B cell (primary cell): ENCODE measurements around the gene CDKAL1. TPM values are rescaled to one million over a fixed set of nuclear protein-coding genes. Genes with fewer than 3 reads are reported as not detected.

Source experiments
- ATAC-seq: fragments of 200-7000 bp; cut with Tn5 transposase; one replicate; pipeline ENCODE4 v1.10.0; 2021; ENCODE audit warnings: low read depth, mild to moderate bottlenecking, moderate number of reproducible peaks, moderate library complexity
- CTCF ChIA-PET: fragments of 350-600 bp; sonication (Branson Sonifier 250); formaldehyde crosslinking; loops from one replicate; lab custom pipeline; 2021; ENCODE audit warnings: antibody characterized with exemption, inconsistent platforms; lab: Charles Lee
- POLR2A ChIA-PET: fragments of 350-600 bp; sonication (Branson Sonifier 250); formaldehyde crosslinking; loops from one replicate; lab custom pipeline; 2021; ENCODE audit warnings: antibody characterized with exemption; lab: Charles Lee
- DNase-seq: peaks from one replicate; pipeline ENCODE4 v3.0.0; 2013
- H2AFZ ChIP-seq: 2 replicates; pipeline ENCODE4 v1.6.1; 2012; ENCODE audit warnings: mild to moderate bottlenecking, low read depth, low read length; ENCODE audit not compliant: insufficient read depth, poor library complexity, severe bottlenecking
- H3K27ac ChIP-seq, 2 donors: 1 replicate in 1 of 2; 2 replicates in 1 of 2; pipeline ENCODE4 v1.5.1; 2012 to 2013; ENCODE audit warnings: low read length in 2 of 2, mild to moderate bottlenecking in 2 of 2, moderate library complexity in 1 of 2
- H3K27me3 ChIP-seq, 4 experiments: fragments of 200-600 bp in 1 of 4; sonication (generic) in 1 of 4; replicated peaks in 1 of 4; 1 replicate in 2 of 4; 2 replicates in 2 of 4; pipeline versions ENCODE4 v1.6.1 to v1.7.0; 2013 to 2016; ENCODE audit warnings: low read length in 3 of 4, mild to moderate bottlenecking in 2 of 4, mixed read lengths in 1 of 4, moderate library complexity in 1 of 4; ENCODE audit not compliant: insufficient read depth in 4 of 4, control insufficient read depth in 3 of 4; ENCODE audit errors: control extremely low read depth in 1 of 4
- H3K36me3 ChIP-seq, 2 experiments: replicated peaks in 1 of 2; 1 replicate in 1 of 2; 2 replicates in 1 of 2; pipeline versions ENCODE4 v1.6.1 to v1.7.1; 2013; ENCODE audit warnings: low read length in 1 of 2; ENCODE audit not compliant: insufficient read depth in 2 of 2, control insufficient read depth in 1 of 2; ENCODE audit errors: control extremely low read depth in 1 of 2, extremely low read depth in 1 of 2
- H3K4me1 ChIP-seq, 2 donors: fragments of 200-600 bp in 1 of 2; sonication (generic) in 1 of 2; 1 replicate in 1 of 2; 2 replicates in 1 of 2; pipeline versions ENCODE4 v1.5.1 to v1.6.1; 2013 to 2017; ENCODE audit warnings: low read length in 2 of 2; ENCODE audit not compliant: control insufficient read depth in 2 of 2, insufficient read depth in 2 of 2
- H3K4me2 ChIP-seq: replicated peaks from 2 replicates; pipeline ENCODE3; 2012; ENCODE audit warnings: mild to moderate bottlenecking, low read depth, low read length; ENCODE audit not compliant: poor library complexity, severe bottlenecking
- H3K4me3 ChIP-seq, 5 experiments: fragments of 200-600 bp in 1 of 5; sonication (generic) in 1 of 5; 1 replicate in 3 of 5; 2 replicates in 2 of 5; pipeline versions ENCODE4 v1.5.1 to v1.7.0; 2011 to 2016; ENCODE audit warnings: low read length in 4 of 5, mild to moderate bottlenecking in 4 of 5, low read depth in 2 of 5, control low read depth in 1 of 5, moderate library complexity in 1 of 5; ENCODE audit not compliant: insufficient read depth in 1 of 5; ENCODE audit errors: control extremely low read depth in 1 of 5, extremely low read depth in 1 of 5
- H3K79me2 ChIP-seq: fragments of 200-600 bp; sonication (generic); one replicate; pipeline ENCODE4 v1.6.0; 2016; ENCODE audit warnings: low read length; ENCODE audit not compliant: control insufficient read depth, insufficient read depth
- H3K9ac ChIP-seq: fragments of 200-600 bp; sonication (generic); 2 replicates; pipeline ENCODE4 v1.6.1; 2017; ENCODE audit warnings: mild to moderate bottlenecking, low read length, moderate library complexity
- H3K9me3 ChIP-seq, 3 donors: one replicate each; pipeline versions ENCODE4 v1.6.1 to v1.7.1; 2013; ENCODE audit warnings: low read length in 2 of 3; ENCODE audit not compliant: control insufficient read depth in 2 of 3, insufficient read depth in 1 of 3; ENCODE audit errors: control extremely low read depth in 1 of 3
- H4K20me1 ChIP-seq: 2 replicates; pipeline ENCODE4 v1.6.0; 2012; ENCODE audit warnings: mild to moderate bottlenecking, low read length; ENCODE audit not compliant: insufficient read depth, control insufficient read depth, poor library complexity, severe bottlenecking
- H3K27ac Mint-ChIP-seq: one replicate; pipeline ENCODE4 v1.8.0; 2021; ENCODE audit warnings: mixed read lengths
- H3K27me3 Mint-ChIP-seq: one replicate; pipeline ENCODE4 v1.8.0; 2021; ENCODE audit warnings: mixed read lengths
- H3K4me1 Mint-ChIP-seq: one replicate; pipeline ENCODE4 v1.8.0; 2021; ENCODE audit warnings: mixed read lengths
- H3K4me3 Mint-ChIP-seq: one replicate; pipeline ENCODE4 v1.8.0; 2021; ENCODE audit warnings: mixed read lengths
- H3K9me3 Mint-ChIP-seq: one replicate; pipeline ENCODE4 v1.8.0; 2022; ENCODE audit warnings: mixed read lengths; ENCODE audit not compliant: insufficient read depth
- CTCF ChIP-seq: fragments of 200-600 bp; IDR thresholded peaks from one replicate; pipeline ENCODE4 v1.8.0; 2022; ENCODE audit warnings: antibody characterized with exemption, mild to moderate bottlenecking
- EZH2 ChIP-seq: IDR thresholded peaks from 2 replicates; pipeline ENCODE4 v1.6.1; 2012; ENCODE audit warnings: borderline replicate concordance, low read depth, mild to moderate bottlenecking, moderate library complexity, low read length; ENCODE audit not compliant: insufficient read depth, poor library complexity, severe bottlenecking
- WGBS: methylation state at CpG from one replicate; pipeline ENCODE4 v1.1.5; 2013; ENCODE audit warnings: missing lambda C conversion rate; ENCODE audit not compliant: insufficient coverage; 5-methylcytosine and 5-hydroxymethylcytosine counted together
- intact Hi-C: fragments of 100-400 bp; cut with micrococcal nuclease; formaldehyde crosslinking; loops from one replicate; pipeline ENCODE4 v1.10.0; 2022
- polyA plus RNA-seq: library from polyadenylated mRNA; depleted of rRNA; stranded (reverse); fragments of >200 nt; gene quantifications from 2 replicates; pipeline ENCODE4 v1.2.3, GENCODE V29; 2012
- total RNA-seq, 2 donors: library from RNA; stranded (reverse); fragments of 120-200 nt in 1 of 2; gene quantifications; 1 replicate in 1 of 2; 2 replicates in 1 of 2; pipeline versions ENCODE4 v1.2.3 to v1.2.4, GENCODE V29; 2013 to 2022

CDKAL1 gene
- total and polyA plus RNA-seq, 2 donors (not counting 1 experiment from before 2014, with no cell fraction given), result 6.1 to 33.3 TPM

GRCh38 chr6:20633566-20634340 is 99.5 kb downstream of the CDKAL1 start:
- no peak overlapping the region for H3K4me3 ChIP-seq
- H3K4me1 Mint-ChIP-seq, result peaks cover 19% of the 10 kb centered on the region
- ChIA-PET POLR2A (no interaction called here), CTCF (no interaction called here)
- H3K27me3 ChIP-seq, result no peaks in the 10 kb centered on the region
- no peaks in the 10 kb centered on the region for H3K4me1 ChIP-seq
- intact Hi-C loops, result no loop called here
- no peak overlapping the region for H3K9ac ChIP-seq
- no peaks in the 10 kb centered on the region for H3K9me3 ChIP-seq
- no peaks in the 10 kb centered on the region for H3K79me2 ChIP-seq
- H3K27me3 Mint-ChIP-seq, result no peaks in the 10 kb centered on the region
- peaks cover 0 to 1% of the 10 kb centered on the region in 2 experiments for H3K36me3 ChIP-seq
- no CpG with 5 or more reads among the region's 2 CpGs for WGBS
- ATAC-seq (no peak), DNase-seq (no peak)
- H4K20me1 ChIP-seq, result peaks cover 3% of the 10 kb centered on the region
- TF ChIP-seq CTCF (no peak), EZH2 (no peak)
- H3K27ac Mint-ChIP-seq, result no peak overlapping the region
- H3K9me3 Mint-ChIP-seq, result no peaks in the 10 kb centered on the region
- H3K27ac ChIP-seq, result no peak overlapping the region
- H3K4me3 Mint-ChIP-seq, result no peak overlapping the region
- H2AFZ ChIP-seq, result no peak overlapping the region
- no peak overlapping the region for H3K4me2 ChIP-seq

GRCh38 chr6:20639161-20639560 is 104.9 kb downstream of the CDKAL1 start:
- ChIA-PET POLR2A (no interaction called here), CTCF (no interaction called here)
- Histone ChIP-seq H3K4me1 (no peaks in the 10 kb centered on the region), H2AFZ (no peak overlapping the region), H3K36me3 (peaks cover 2 to 4% of the 10 kb centered on the region in 2 experiments), H3K9ac (no peak overlapping the region), H3K4me3 (no peak overlapping the region), H3K4me2 (no peak overlapping the region), H4K20me1 (peaks cover 3% of the 10 kb centered on the region), H3K79me2 (no peaks in the 10 kb centered on the region), H3K27me3 (no peaks in the 10 kb centered on the region), H3K9me3 (no peaks in the 10 kb centered on the region), H3K27ac (no peak overlapping the region)
- H3K27ac Mint-ChIP-seq, result no peak overlapping the region
- WGBS, result no CpG with 5 or more reads among the region's 4 CpGs
- no peak for ATAC-seq
- no peak for DNase-seq
- no peaks in the 10 kb centered on the region for H3K9me3 Mint-ChIP-seq
- intact Hi-C loops, result no loop called here
- no peaks in the 10 kb centered on the region for H3K4me1 Mint-ChIP-seq
- no peak for TF ChIP-seq EZH2
- TF ChIP-seq CTCF, result no peak
- no peak overlapping the region for H3K4me3 Mint-ChIP-seq
- H3K27me3 Mint-ChIP-seq, result no peaks in the 10 kb centered on the region
